Kidney (tissue), 14 donors: ENCODE results near the gene ANKMY1. TPM values are rescaled to one million over a fixed set of nuclear protein-coding genes. Genes with fewer than 3 reads are reported as not detected.

Experiments used
- DNase-seq, 5 donors: peaks; one replicate each; pipeline ENCODE4 v3.0.0-alpha.2; 2013 to 2020
- FAIRE-seq: peaks from 2 replicates; lab custom pipeline; 2012; peaks lifted over from hg19 to GRCh38; lab: Jason Lieb, UNC
- H3K27ac ChIP-seq, 2 donors: one replicate each; pipeline ENCODE4 v1.7.0; 2013; ENCODE audit warnings: low read depth in 2 of 2, low read length in 2 of 2, inconsistent platforms in 1 of 2
- H3K27me3 ChIP-seq: one replicate; pipeline ENCODE4 v1.7.1; 2013; ENCODE audit warnings: low read length, inconsistent platforms; ENCODE audit not compliant: control insufficient read depth, insufficient read depth
- H3K36me3 ChIP-seq, 3 donors: one replicate each; pipeline versions ENCODE4 v1.7.0 to v1.7.1; 2013; ENCODE audit warnings: low read length in 3 of 3, control low read depth in 1 of 3, inconsistent platforms in 1 of 3; ENCODE audit not compliant: insufficient read depth in 3 of 3, control insufficient read depth in 2 of 3
- H3K4me1 ChIP-seq, 3 donors: one replicate each; pipeline versions ENCODE4 v1.7.0 to v1.7.1; 2013; ENCODE audit warnings: low read length in 3 of 3, inconsistent platforms in 1 of 3, low read depth in 1 of 3; ENCODE audit not compliant: control insufficient read depth in 2 of 3, insufficient read depth in 2 of 3
- H3K4me3 ChIP-seq, 3 donors: one replicate each; pipeline versions ENCODE4 v1.7.0 to v1.8.1; 2013; ENCODE audit warnings: low read length in 3 of 3, control low read depth in 1 of 3, inconsistent platforms in 1 of 3
- H3K9ac ChIP-seq, 3 donors: one replicate each; pipeline versions ENCODE4 v1.7.0 to v1.7.1; 2013; ENCODE audit warnings: low read length in 3 of 3, control low read depth in 1 of 3, inconsistent platforms in 1 of 3
- H3K9me3 ChIP-seq, 3 donors: one replicate each; pipeline versions ENCODE4 v1.7.0 to v1.7.1; 2013; ENCODE audit warnings: low read length in 3 of 3, control low read depth in 1 of 3, inconsistent platforms in 1 of 3; ENCODE audit not compliant: control insufficient read depth in 2 of 3, insufficient read depth in 1 of 3
- intact Hi-C: fragments of 100-400 bp; cut with DNase I; formaldehyde crosslinking; loops from one replicate; pipeline ENCODE4 v1.11.1; 2022
- polyA plus RNA-seq: library from polyadenylated mRNA; stranded (reverse); fragments of 350-450 nt; fragmentation: Illumina TruSeq; extraction: RNeasy Lipid Tissue Mini Kit (QIAGEN cat#74804); gene quantifications from one replicate; pipeline ENCODE4 v1.2.3, GENCODE V29; 2014; ENCODE audit warnings: low read depth, low replicate concordance; ENCODE audit not compliant: insufficient read depth
- total RNA-seq: library from RNA; stranded (reverse); fragmentation: NEBNext Ultra II Directional; extraction: Animal tissue kit (Norgen Biotek cat#: 25700); gene quantifications from one replicate; pipeline ENCODE4 v1.2.1, GENCODE V29; 2021
- TF ChIP-seq, protein P1 (sequence below): IDR thresholded peaks from 3 replicates; pipeline ENCODE4 v1.5.1; 2012; ENCODE audit warnings: mild to moderate bottlenecking, moderate library complexity, borderline replicate concordance; ENCODE audit not compliant: insufficient read depth; ENCODE audit errors: extremely low read depth
- donor health status: control.
- donor health status: control.
- donor health status: control.
- donor health status: control.
- donor health status: control.
- donor health status: DM: yes; HTN: yes; CAD: no.
- donor health status: Normal renal cell carcinoma (clear cell type).

The ANKMY1 gene
- total and polyA plus RNA-seq, 2 donors from 2014 or later, result 3.0 to 22.1 TPM

- intact Hi-C loops, result no loop called here
- H3K36me3 ChIP-seq, result peaks cover 0 to 5% (median 4%) of the 10 kb centered on the region in 3 donors
- H3K27me3 ChIP-seq, result no peaks in the 10 kb centered on the region
- FAIRE-seq, result no peak
- H3K4me1 ChIP-seq, result peaks cover 0 to 10% (median 7%) of the 10 kb centered on the region in 3 donors
- H3K9me3 ChIP-seq, result no peaks in the 10 kb centered on the region
- DNase-seq, result peak in 1 of 5 donors; percentile 69
- H3K9ac ChIP-seq, result no peak overlapping the region
- H3K4me3 ChIP-seq, result no peak overlapping the region
- TF ChIP-seq, protein P1, sequence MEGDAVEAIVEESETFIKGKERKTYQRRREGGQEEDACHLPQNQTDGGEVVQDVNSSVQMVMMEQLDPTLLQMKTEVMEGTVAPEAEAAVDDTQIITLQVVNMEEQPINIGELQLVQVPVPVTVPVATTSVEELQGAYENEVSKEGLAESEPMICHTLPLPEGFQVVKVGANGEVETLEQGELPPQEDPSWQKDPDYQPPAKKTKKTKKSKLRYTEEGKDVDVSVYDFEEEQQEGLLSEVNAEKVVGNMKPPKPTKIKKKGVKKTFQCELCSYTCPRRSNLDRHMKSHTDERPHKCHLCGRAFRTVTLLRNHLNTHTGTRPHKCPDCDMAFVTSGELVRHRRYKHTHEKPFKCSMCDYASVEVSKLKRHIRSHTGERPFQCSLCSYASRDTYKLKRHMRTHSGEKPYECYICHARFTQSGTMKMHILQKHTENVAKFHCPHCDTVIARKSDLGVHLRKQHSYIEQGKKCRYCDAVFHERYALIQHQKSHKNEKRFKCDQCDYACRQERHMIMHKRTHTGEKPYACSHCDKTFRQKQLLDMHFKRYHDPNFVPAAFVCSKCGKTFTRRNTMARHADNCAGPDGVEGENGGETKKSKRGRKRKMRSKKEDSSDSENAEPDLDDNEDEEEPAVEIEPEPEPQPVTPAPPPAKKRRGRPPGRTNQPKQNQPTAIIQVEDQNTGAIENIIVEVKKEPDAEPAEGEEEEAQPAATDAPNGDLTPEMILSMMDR, result no peak
- no peak overlapping the region for H3K27ac ChIP-seq
Measured at GRCh38 chr2:240573516-240574385, 16.0 kb upstream of the ANKMY1 start.

- H3K27me3 ChIP-seq, result no peaks in the 10 kb centered on the region
- peaks cover 0 to 10% (median 7%) of the 10 kb centered on the region in 3 donors for H3K4me1 ChIP-seq
- no peak overlapping the region for H3K9ac ChIP-seq
- TF ChIP-seq, protein P1, result no peak
- no peak for FAIRE-seq
- intact Hi-C loops, result no loop called here
- DNase-seq, result peak in 1 of 5 donors; percentile 69
- no peak overlapping the region for H3K27ac ChIP-seq
- H3K4me3 ChIP-seq, result no peak overlapping the region
- H3K36me3 ChIP-seq, result peaks cover 0 to 5% (median 4%) of the 10 kb centered on the region in 3 donors
- H3K9me3 ChIP-seq, result no peaks in the 10 kb centered on the region
Measured at GRCh38 chr2:240573071-240573515, 15.3 kb upstream of the ANKMY1 start.

DNA sequence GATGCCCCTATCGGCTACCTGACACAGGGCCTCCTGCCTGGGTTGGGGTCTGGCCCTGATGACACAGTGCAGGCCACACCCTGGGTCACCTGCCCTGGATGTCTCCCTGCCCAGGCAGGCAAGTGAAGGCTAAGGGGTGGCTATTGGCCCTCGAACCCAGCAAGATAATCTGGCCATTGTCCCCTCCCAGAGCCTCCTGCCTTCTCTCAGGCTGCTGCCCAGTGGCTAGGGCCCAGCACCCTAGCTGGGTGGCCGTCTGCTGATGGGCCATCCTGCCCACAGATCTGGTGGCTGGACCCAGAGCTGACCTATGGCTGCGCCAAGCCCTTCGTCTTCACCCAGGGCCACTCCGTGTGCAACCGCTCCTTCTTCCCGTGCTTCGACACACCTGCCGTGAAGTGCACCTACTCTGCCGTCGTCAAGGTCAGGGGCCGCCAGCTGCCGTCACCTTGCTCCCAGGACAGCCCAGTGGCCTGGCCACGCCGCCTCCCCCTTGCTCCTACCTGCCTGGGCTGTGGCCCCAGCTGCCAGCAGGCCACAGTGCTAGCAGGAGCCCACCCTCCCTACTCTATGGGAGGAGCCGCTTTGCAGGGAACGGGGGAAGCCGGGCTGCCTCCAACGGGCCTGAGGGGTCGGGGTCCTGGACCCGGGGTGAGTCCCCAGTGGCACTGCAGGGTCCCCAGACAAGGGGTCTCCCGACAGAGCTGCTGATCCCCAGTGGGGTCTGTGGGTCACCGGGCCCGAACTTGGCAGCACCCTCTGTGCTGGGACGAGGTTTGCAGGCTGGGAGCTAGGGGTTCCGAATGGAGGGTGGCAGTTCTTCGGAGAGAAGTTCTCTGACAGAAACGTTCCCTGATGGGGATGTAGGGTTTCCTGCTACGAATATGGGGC is 14.6 kb upstream of the ANKMY1 start:
- TF ChIP-seq, protein P1, result no peak
- no peak overlapping the region for H3K9ac ChIP-seq
- H3K4me1 ChIP-seq, result peaks cover 0 to 15% (median 10%) of the 10 kb centered on the region in 3 donors
- FAIRE-seq (no peak), DNase-seq (peak in 1 of 5 donors; percentile 77)
- H3K9me3 ChIP-seq, result no peaks in the 10 kb centered on the region
- H3K27ac ChIP-seq, result no peak overlapping the region
- intact Hi-C loops, result no loop called here
- peaks cover 0 to 5% (median 4%) of the 10 kb centered on the region in 3 donors for H3K36me3 ChIP-seq
- H3K27me3 ChIP-seq, result no peaks in the 10 kb centered on the region
- no peak overlapping the region for H3K4me3 ChIP-seq
